Retinal pigment epithelial cell (primary cell): Measurements from ENCODE around the gene SLC25A42.

ENCODE experiments used
- DNase-seq: peaks from one replicate; pipeline ENCODE4 v3.0.0-alpha.2; 2010; ENCODE audit warnings: low read depth
- H3K4me3 ChIP-seq: 2 replicates; pipeline ENCODE4 v1.5.1; 2011; ENCODE audit warnings: mild to moderate bottlenecking, low read length, control low read depth, moderate library complexity
- CTCF ChIP-seq: conservative IDR thresholded peaks from 2 replicates; pipeline ENCODE4 v1.5.1; 2011; ENCODE audit warnings: low read depth, low read length, control low read depth, inconsistent platforms

Gene SLC25A42

GRCh38 chr19:19039901-19040300, 23.9 kb upstream of the SLC25A42 start:
- DNase-seq, result no peak
- TF ChIP-seq CTCF, result no peak
- H3K4me3 ChIP-seq, result no peak overlapping the region

GRCh38 chr19:19040417-19040816, 23.4 kb upstream of the SLC25A42 start:
- DNase-seq, result no peak
- TF ChIP-seq CTCF, result no peak
- H3K4me3 ChIP-seq, result no peak overlapping the region

GRCh38 chr19:19042732-19043280, 21.0 kb upstream of the SLC25A42 start:
- TF ChIP-seq CTCF, result no peak
- DNase-seq, result no peak
- no peak overlapping the region for H3K4me3 ChIP-seq

- TF ChIP-seq CTCF, result no peak
- DNase-seq, result no peak
These were observed 20.3 kb upstream of the SLC25A42 start for GRCh38 chr19:19043481-19043880.

GRCh38 chr19:19043881-19044280, 19.9 kb upstream of the SLC25A42 start:
- no peak for TF ChIP-seq CTCF
- DNase-seq, result no peak
- no peak overlapping the region for H3K4me3 ChIP-seq

More at GRCh38 chr19:19043481-19043880, 20.3 kb upstream of the SLC25A42 start:
- H3K4me3 ChIP-seq, result no peak overlapping the region

GRCh38 chr19:19049406-19049805, 14.4 kb upstream of the SLC25A42 start:
- no peak for TF ChIP-seq CTCF
- no peak for DNase-seq
- no peak overlapping the region for H3K4me3 ChIP-seq

GRCh38 chr19:19050104-19050503, 13.7 kb upstream of the SLC25A42 start:
- DNase-seq, result no peak
- no peak overlapping the region for H3K4me3 ChIP-seq
- no peak for TF ChIP-seq CTCF
